ENCODE results near the gene NOC3L.

- no peak for TF ChIP-seq CTCF (conservative IDR thresholded peaks at IDR 0.05; ENCODE audit: low read length)
- no peak for TF ChIP-seq EZH2phosphoT487 (IDR thresholded peaks at IDR 0.05; ENCODE audit: borderline replicate concordance, low read depth, low read length)
These were observed 35.1 kb downstream of the NOC3L start for GRCh38 chr10:94327649-94328048.
